PFSK-1 (cell line): ENCODE measurements around the gene ZBTB2.

ENCODE experiments used
- FOXP2 ChIP-seq: optimal IDR thresholded peaks from 2 replicates; pipeline ENCODE3; 2011; ENCODE audit warnings: borderline replicate concordance, control low read depth, inconsistent platforms; ENCODE audit not compliant: insufficient read depth; ENCODE audit errors: extremely low read length, extremely low read depth
- POLR2AphosphoS5 ChIP-seq: IDR thresholded peaks from 2 replicates; pipeline ENCODE4 v1.6.1; 2012; ENCODE audit warnings: low read depth, mild to moderate bottlenecking, control low read depth, low read length, moderate library complexity
- REST ChIP-seq, 2 experiments: IDR thresholded peaks; 2 replicates each; pipeline versions ENCODE4 v1.6.1 to v1.8.0; 2011 to 2012; ENCODE audit warnings: low read depth in 2 of 2, low read length in 2 of 2, control low read depth in 1 of 2, inconsistent platforms in 1 of 2, mild to moderate bottlenecking in 1 of 2, moderate library complexity in 1 of 2; ENCODE audit not compliant: insufficient read depth in 1 of 2
- SIN3A ChIP-seq: IDR thresholded peaks from 2 replicates; pipeline ENCODE4 v1.6.1; 2012; ENCODE audit warnings: mild to moderate bottlenecking, low read length, moderate library complexity, borderline replicate concordance; ENCODE audit not compliant: insufficient read depth
- TAF1 ChIP-seq: IDR thresholded peaks from 2 replicates; pipeline ENCODE4 v1.6.1; 2012; ENCODE audit warnings: low read length, control low read depth, borderline replicate concordance; ENCODE audit not compliant: insufficient read depth

DNA sequence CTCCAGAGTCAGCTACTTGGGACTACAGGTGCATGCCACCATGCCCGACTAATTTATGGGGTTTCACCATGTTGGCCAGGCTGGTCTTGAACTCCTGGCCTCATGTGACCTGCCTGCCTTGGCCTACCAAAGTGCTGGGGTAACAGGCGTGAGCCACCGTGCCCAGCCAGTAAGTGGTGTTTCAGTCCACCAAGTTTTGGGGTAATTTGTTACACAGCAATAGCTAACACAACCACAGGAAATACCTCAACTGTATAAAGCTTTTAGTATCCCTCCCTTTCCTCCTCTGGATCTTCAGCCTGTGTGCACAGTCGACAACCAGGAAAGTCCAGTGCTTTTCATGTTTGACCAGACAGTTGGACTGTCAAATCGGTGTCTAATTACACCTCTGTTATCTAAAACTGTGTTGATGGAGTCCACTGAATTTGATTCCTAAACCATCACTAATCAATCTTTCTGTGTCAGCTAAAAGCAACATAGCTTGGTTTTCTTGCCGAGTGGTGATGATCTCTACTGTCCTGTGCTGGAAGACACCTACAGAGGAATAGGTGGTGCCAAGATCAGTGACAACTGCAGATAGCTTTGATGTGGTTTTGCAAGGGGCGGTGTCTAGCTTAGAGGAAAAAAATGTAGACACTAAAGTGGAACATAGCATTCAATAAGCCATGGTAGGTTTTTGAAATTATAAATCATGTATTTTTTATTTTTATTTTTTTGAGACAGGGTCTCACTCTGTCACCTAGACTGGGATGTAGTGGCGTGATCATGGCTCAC lies 22.2 kb upstream of the ZBTB2 start:
- TF ChIP-seq REST (IDR thresholded peaks at IDR 0.05; ENCODE audit: insufficient read depth in 1 of 2, low read depth in 2 of 2, low read length in 2 of 2) (no peak), POLR2AphosphoS5 (no peak; the same call in 1 of the 2 replicates), SIN3A (no peak), TAF1 (no peak), FOXP2 (no peak)
